ENCODE data around the gene MISFA. TPM values are rescaled to one million over a fixed set of nuclear protein-coding genes. Genes with fewer than 3 reads are reported as not detected.
A peak's percentile ranks its signal among the peaks of the same experiment; 100 is the strongest.
"Not testable (repeated sequence)": the region's sequence is repeated elsewhere in the genome, so short reads cannot be mapped to it uniquely, and the experiment has no call there.

The MISFA gene
- polyA plus RNA-seq (ENCODE audit: insufficient read depth in 1 of 5, insufficient read length in 5 of 5, low replicate concordance in 1 of 5), result 10 to 100 TPM in 3 of 5 donors, 1 to 10 TPM in 2; 9.0 to 16.7 (median 12.1) TPM
- long read RNA-seq, donor 1, partial matches to known transcripts, result 0 of 9 reads
- long read RNA-seq, donor 1, other reads (novel, unspliced or antisense), result 8 of 9 reads
- long read RNA-seq, donor 2, partial matches to known transcripts, result 0 of 2 reads
- long read RNA-seq, donor 2, other reads (novel, unspliced or antisense), result 0 of 2 reads
- long read RNA-seq, donor 3, result 0 reads
- long read RNA-seq, donor 4, partial matches to known transcripts, result 54 of 55 reads
- long read RNA-seq, donor 4, other reads (novel, unspliced or antisense), result 0 of 55 reads
- long read RNA-seq, donor 5, partial matches to known transcripts, result 84 of 91 reads
- long read RNA-seq, donor 5, other reads (novel, unspliced or antisense), result 5 of 91 reads
- long read RNA-seq, donor 6, partial matches to known transcripts, result 5 of 5 reads
- long read RNA-seq, donor 6, other reads (novel, unspliced or antisense), result 0 of 5 reads
- long read RNA-seq, donor 7, partial matches to known transcripts, result 0 of 1 reads
- long read RNA-seq, donor 7, other reads (novel, unspliced or antisense), result 0 of 1 reads
- long read RNA-seq, donor 8, result 0 reads

DNA sequence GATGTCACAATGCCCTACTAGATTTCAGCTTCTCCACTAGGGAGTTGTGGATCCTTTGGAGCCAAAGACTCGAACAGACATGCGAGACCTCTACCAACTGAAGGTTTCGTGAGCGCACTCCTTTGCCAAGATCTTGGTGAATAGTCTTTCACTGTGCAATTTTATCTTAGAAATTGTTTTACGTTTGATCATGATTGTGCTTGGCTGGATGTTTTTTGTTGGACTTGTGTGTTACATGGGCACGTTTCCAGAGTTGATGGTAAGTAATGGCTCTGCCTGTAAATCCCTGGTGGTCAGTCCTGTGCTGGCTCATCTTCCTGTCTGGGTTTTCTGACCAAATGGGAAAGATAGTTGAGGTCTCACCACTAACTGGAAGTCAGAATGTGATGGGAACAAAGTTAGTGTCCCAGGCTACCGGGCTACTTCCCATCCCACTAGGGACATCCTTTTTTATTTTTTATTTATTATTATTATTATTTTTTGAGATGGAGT lies at the start of gene MISFA:
Gene MISFA (plus strand): TSS at position 51 of the 492 bp plus-strand sequence. CDS start 140 bp downstream, at position 191.
- DNase-seq, result no peak

DNA sequence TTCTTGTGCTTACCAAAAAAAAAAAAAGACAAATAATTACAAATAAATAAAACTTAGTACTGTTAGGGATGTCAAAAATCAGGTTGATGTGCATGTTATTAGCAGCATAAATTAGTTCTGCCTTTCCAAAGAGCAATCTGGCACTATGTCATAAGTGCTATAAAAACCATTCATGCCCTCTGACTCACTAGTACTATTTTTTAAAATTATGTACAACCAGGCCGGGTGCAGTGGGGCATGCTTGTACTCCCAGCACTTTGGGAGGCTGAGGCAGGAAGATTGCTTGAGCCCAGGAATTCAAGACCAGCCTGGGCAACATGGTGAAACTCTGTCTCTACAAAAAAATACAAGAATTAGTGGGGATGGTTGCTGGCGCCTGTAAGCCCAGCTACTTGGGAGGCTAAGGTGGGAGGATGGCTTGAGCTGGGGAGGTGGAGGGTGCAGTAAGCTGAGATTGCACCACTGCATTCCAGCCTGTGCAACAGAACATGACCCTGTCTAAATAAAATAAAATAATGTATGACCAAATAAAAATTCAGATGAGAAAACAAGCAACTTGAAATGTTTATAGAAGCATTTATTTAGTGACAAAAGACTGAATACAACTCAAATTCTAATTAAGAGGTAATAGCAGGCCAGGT lies 36.4 kb upstream of the MISFA start:
- DNase-seq, result no peak

DNA sequence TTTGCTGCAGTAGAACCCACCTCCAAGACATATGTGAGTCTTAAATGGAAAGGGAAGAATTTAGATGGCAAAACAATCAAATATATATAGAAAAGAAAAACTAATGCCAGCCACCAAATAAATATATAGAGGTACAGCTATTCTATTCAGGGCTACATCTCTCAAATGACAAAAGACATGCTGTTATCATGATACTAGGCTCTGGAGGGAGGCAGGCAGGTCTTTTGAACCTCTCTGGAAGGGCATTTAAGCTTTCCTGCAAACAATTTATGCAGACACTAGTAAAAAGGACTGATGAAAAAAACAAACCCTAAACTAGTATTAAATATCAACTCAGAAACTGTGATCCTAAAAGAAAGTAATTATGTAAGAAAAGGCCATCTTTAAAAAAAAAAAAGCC lies 35.4 kb upstream of the MISFA start:
- DNase-seq, result no peak

DNA sequence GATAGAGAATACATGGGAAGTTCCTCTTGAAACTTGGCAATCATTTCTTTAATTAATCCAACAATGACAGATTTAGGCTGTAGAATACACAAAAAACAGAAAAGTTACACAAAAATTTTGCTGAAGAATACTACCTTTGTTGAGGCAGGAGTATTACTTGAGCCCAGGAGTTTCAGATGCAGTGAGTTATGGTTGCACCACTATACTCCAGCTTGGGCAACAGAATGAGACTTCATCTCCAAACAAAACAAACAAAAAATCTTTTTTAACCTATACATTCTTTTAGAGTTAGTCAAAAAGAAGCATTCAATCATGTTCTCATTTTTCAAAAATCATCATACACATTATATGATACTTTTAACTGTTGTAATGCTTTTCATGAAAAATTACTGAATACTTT lies 33.2 kb upstream of the MISFA start:
- DNase-seq, result no peak

DNA sequence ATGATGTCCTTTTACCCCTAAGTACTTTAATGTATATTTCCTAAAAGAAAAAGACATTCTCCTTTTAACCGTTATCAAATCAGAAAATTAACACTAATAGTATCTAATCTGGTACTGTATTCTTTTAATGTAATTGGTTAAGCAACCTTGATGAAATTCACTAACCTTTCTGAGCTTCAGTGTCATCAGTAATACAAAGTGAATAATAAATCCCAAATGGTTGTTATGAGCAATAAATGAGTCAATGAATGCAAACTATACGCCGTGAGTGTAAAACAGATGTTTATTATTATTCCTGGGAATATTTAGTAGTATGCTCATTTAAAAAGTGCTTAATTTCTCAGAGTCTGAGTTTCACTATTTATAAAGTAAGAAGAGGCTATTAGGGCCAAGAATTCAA lies 32.5 kb upstream of the MISFA start:
- no peak for DNase-seq

DNA sequence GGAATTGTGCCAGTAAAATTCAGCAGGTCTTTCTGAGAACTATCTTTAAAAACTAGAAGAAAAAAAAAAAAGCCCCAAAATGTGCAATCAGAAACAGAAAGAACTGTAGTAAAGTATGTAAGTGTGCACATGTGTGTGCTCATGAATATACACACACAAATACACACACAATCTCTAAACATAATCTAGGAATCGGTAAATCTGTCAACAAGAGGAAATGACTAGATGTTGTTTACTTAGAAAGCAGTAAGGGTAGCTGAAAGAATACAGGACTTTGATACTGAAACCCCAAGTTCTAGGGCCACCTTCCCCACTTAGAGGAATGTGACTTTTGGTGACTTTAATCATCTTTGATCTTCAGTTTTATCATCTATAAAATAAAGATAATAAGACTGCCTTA lies 24.2 kb upstream of the MISFA start:
- DNase-seq, result no peak

DNA sequence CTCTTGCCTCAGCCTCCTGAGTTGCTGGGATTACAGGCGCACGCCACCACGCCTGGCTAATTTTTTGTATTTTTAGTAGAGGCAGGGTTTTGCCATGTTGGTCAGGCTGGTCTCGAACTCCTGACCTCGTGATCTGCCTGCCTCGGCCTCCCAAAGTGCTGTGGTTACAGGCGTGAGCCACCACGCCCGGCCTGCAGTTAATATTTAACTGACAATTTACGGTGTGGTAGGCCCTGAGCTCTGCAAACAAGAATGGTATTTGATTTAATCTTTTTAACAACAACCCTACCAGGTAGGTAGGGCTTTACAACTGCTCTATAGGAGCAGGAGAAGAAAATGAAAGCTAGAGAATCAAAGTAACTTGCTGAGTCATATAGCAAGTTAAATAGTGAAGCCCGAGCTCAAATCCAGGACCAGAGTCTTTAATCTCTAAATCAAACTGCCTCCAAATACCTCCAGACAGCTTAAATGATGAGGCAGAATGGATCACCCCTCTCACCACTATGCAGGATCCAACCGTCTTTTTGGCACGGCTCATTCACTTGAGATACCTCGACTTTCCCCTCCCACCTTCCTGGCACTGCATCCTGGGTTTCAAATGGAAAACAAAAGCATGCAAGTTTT lies 20.5 kb upstream of the MISFA start:
- DNase-seq, result no peak

DNA sequence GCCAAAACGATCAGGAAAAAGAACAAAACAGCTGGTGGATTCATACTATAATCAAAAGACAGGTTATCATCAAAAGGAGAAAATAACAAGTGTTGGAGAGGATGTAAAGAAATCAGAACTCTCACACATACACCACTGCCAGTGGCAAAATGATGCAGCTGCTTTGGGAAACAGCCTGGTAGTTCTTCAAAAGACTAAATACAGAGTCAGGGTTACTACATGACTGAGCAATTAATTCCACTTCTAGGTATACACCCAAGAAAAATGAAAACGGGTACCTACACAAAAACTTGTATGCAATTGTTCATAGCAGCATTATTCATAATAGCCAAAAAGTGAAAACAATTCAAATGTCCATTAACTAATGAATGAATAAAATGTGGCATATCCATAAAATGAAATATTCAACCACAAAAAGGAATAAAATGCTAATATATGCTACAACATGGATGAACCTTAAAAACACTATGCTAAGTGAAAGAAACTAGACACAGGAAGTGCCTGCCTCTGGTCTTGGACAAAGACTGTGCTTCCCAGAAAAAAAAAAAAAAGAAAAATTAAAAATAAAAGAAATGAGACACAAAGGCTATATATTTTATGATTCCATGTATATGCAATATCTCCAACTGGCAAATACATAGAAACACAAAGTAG lies 19.3 kb upstream of the MISFA start:
- DNase-seq, result no peak

DNA sequence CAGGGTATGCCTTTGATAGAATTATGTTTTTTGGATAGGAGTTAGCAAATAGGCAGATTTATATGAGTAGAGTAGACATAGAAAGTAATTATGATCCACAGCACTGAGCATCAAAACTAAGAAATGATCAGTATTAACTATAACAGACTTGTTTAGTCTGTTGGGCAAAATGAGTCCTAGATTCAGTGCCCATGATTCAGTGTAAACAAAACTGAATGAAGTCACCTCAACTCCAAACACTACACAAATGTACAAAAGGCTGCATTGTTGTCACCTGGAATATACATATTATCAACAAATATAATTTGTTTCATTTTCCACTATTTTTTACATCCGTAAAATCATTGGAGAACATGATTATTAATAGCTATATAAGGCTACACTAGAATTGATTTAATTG lies 17.8 kb upstream of the MISFA start:
- no peak for DNase-seq

DNA sequence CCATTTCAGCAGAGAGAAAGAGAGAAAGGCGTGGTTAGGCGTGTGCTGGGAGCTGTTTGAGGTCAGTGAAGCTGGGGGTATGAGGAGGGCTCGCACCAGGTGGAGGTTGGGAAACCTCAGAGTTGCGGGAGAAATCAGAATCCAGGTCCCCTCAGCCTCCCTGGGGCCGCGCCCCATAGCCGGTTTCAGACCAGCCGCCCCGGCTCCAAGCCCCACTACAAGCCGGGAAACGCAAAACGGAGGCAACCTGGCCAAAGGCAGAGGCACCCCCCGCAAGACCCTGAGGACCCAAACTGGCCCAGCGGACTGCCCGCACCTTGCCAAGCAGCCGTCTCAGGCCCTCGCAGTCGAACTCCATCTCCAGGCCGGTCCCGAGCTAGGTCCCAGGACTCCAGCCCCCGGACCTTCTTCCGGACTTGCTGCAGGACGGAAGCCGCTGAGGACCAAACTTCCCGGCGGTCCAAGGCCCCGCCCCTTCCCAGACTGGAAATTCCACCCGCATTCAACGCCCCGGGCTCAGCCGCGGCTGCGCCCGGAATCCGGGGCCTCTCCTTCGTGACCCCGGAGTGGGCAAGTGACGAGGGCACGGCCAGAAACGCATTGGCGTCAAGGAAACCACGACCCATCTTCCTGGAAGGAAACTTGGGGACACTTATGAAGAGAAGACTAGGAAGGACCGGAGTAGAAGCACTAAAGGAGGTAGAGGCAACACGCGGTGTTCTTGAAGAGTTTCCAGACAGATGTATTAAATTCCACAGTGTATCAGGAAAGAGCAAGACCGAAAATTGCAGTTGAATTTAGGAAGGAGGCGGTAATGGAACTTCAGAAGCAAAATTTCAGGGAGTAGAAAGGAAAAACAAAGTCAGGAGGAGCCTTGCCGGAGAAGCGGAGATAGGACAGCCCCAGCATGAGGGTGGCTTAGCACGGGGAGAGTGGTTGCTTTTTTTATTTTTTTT lies 11.0 kb upstream of the MISFA start, which contains the start of gene UEVLD:
Gene UEVLD (minus strand): TSS at position 438 of the 956 bp plus-strand sequence. CDS start 80 bp downstream, at position 358.
- DNase-seq, result peak; percentile 87 to 88

DNA sequence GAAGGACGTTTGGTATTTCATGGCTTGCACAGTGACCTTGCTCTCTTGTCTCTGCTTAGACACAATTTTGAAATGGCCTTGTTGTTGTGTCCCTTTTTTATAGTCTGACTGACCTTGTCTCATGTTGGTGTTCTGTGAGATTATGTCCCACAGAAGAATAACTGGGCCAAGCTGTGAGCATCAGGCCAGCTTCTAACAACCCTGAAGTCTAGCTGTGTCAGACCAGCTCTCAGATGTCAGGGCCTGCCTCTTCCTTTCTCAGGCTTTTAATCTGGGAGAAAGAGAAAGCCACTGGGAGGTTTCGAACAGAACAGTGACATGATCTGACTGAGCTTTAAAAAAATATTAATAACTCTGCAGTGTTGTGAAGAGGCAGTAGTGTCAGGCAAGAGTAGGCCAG lies 9.0 kb upstream of the MISFA start:
- DNase-seq, result no peak

DNA sequence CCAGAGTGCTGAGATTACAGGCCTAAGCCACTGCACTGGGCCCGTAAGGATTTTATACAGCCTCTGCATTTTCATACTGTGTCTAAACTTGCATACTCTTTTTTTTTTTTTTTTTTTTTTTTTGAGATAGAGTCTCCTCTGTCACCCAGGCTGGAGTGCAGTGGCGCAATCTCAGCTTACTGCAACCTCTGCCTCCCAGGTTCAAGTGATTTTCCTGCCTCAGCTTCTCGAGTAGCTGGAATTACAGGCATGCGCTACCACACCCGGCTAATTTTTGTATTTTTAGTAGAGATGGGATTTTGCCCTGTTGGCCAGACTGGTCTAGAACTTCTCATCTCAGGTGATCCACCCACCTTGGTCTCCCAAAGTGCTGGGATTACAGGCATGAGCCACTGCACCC lies 5.5 kb upstream of the MISFA start:
- not testable (repeated sequence) for DNase-seq

DNA sequence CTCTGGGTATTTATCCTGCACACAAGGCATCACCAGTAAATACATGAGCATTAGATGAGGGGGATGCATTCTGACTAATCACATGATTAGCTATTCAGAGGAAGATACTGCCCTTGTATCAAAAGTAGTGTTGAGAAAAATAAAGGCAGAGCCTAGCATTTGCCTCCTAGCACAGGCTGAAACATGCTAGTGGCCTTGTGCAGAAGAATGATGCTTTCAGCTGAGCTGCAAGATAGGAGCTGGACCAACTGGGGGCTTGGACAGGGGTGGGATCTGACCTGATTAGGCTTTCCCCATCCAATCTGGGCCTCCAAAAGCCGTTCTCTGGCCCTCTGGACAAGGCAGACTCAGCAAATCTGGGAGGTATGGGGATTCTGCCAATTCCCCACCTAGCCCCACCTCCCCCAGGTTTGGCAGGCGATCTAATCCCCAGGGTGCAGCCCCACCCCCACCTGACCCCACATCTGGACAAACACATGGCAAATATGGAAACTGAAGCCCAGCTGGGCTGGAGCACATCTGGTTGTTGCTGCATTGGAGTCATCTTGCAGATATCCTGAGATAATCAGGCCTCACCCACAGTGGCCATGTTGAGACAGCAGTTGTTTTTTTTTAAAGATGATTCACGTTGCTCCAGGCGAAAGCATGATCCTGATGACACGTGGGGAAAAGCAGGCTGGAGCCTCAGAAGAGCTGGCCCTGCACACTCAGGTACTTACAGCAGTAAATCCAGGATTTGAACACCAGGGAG lies 4.4 kb upstream of the MISFA start:
- DNase-seq, result no peak

DNA sequence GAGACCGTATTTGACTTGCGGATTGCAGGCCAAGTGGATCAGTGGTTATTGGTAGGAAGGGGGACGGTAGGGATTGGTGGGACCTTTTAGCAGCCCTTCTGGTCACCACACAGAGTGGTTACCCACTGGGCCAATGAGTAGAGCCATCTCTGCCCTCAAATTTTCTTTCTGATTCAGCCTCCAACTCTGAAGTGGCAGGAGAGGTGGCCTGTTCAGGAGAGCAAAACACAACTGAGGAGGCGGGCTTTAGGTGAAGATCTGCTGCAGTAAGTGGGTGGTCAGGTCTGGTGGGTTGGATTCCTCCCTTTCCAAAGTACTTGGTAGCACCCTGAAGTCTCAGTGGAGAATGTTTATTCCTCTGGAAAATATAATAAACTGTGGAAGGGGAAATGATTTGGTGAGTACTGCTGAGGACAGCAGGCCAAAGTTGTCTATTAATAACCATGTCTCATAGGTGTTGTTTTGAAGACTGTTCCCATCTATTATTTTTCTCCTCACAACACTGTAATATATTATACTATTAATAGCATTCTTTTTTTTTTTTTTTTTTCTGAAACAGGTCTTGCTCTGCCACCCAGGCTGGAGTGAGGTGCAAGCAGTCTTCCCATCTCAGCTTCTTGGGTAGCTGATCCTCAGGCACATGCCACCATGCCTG lies 1.5 kb downstream of the MISFA start:
- no peak for DNase-seq

DNA sequence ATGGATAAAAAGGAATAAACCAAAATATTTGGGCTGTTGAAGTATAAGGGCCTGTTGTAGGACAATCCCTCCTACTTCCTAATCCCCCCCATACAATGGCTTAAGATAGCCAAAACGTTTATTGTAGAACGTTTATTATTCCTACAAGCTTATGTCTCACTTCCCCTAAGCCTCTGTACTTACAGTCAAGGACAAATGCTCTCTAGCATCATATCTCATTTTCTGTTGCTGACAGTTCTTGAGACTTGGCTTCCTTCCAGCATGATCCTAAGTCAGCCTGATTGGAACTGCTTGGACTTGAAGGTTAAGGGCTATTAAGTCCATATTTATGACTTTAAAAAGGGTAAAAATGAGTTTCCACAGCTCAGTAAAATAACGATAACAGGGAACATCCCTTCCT lies 8.8 kb downstream of the MISFA start:
- no peak for DNase-seq

DNA sequence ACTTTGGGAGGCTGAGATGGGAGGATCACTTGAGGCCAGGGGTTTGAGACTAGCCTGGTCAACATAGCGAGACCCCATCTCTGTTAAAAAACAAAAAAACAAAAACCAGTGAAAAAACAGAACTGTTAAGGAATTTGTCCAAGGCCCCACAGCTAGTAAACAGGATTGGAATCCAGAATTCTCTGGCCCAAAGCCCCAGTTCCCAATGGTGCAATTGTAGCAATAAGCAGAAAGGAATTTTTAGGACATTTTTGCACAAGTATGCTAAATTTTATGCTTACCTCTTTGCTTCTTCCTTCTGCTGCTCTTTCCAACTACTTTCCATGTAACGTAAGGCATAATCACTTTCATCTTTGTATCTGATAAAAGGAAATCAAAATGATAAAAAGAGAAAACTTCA lies 11.6 kb downstream of the MISFA start:
- no peak for DNase-seq

DNA sequence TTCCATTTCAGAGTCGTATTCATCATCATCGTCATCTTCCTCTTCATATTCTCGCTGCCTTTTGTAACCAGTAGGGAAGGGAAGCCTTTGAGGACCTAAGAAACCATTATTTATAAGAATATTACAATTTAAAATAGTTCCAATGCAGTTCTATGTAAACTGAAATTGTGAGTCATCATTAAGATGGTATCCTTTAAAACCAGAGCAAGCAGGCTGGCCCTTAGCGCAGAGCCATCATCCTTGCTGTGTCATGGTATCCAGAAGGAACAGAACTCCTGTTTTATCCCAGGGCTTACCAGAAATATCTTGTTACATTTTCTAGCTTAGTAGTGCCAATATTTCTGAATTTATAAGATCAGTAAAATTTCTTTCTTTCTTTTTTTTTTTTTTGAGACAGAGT lies 12.8 kb downstream of the MISFA start:
- DNase-seq, result no peak

DNA sequence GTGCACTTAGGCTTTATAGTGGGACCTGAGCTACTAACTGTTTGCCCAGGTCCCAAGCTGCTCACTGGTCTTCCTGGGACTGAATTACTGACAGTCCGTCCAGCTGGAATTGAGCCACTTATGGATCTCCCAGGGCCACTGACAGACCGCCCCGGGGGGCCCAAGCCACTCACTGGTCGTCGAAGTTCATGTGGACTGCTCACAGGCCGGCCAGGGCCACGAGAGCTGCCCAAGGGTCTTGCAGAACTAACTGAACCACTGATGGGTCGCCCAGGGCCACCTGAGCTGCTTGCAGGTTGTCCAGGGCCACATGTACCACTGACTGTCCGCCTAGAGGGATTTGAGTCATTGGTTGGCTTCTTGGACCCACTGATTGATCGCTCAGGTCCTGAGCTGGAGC lies 15.1 kb downstream of the MISFA start:
- no peak for DNase-seq
